NCI-H2107 treated with DMSO at 0.1 percent for 48 hours (cell line): Measurements from ENCODE around the gene ECHDC3.

ENCODE experiments used
- DNase-seq: peaks from one replicate; lab custom pipeline; 2025; ENCODE audit not compliant: unreplicated experiment; lab: John Stamatoyannopoulos, UW

The ECHDC3 gene

GRCh38 chr10:11746883-11747539, 4.8 kb downstream of the ECHDC3 start:
- no peak for DNase-seq

GRCh38 chr10:11748866-11749265, 6.7 kb downstream of the ECHDC3 start:
- DNase-seq: no peak

GRCh38 chr10:11750420-11750819, 8.2 kb downstream of the ECHDC3 start:
- DNase-seq: no peak

GRCh38 chr10:11754173-11754572, 12.0 kb downstream of the ECHDC3 start:
- no peak for DNase-seq

- DNase-seq: no peak
Observed at GRCh38 chr10:11754620-11755019, 12.4 kb downstream of the ECHDC3 start.

GRCh38 chr10:11755512-11756263, 13.5 kb downstream of the ECHDC3 start:
- DNase-seq: no peak

- DNase-seq: no peak
Observed at GRCh38 chr10:11756766-11757315, 14.7 kb downstream of the ECHDC3 start.

- DNase-seq: peak; percentile 8
Observed at GRCh38 chr10:11757454-11757820, 15.3 kb downstream of the ECHDC3 start.

- DNase-seq: peak; percentile 16
Observed at GRCh38 chr10:11757821-11758463, 15.8 kb downstream of the ECHDC3 start.

GRCh38 chr10:11758527-11759236, 16.5 kb downstream of the ECHDC3 start:
- DNase-seq: no peak

GRCh38 chr10:11759347-11759746, 17.2 kb downstream of the ECHDC3 start:
- DNase-seq: no peak

GRCh38 chr10:11760151-11760550, 18.0 kb downstream of the ECHDC3 start:
- DNase-seq: no peak

- no peak for DNase-seq
Observed at GRCh38 chr10:11760861-11761260, 18.7 kb downstream of the ECHDC3 start.

GRCh38 chr10:11761431-11761830, 19.2 kb downstream of the ECHDC3 start:
- DNase-seq: no peak

- no peak for DNase-seq
Observed at GRCh38 chr10:11762706-11763500, 20.7 kb downstream of the ECHDC3 start.

GRCh38 chr10:11763501-11763861, 21.3 kb downstream of the ECHDC3 start:
- DNase-seq: no peak

GRCh38 chr10:11765141-11765540, 23.0 kb downstream of the ECHDC3 start:
- no peak for DNase-seq

GRCh38 chr10:11772575-11773288, 30.6 kb downstream of the ECHDC3 start:
- DNase-seq: no peak

- no peak for DNase-seq
Observed at GRCh38 chr10:11773761-11774441, 31.7 kb downstream of the ECHDC3 start.
